Endothelial cell of umbilical vein (primary cell): Measurements from ENCODE around the gene A1BG. TPM values are rescaled to one million over a fixed set of nuclear protein-coding genes. Genes with fewer than 3 reads are reported as not detected.
A peak's percentile ranks its signal among the peaks of the same experiment; 100 is the strongest.

Experiments
- BruUV-seq: library from RNA; stranded (reverse); fragments of 400-500 nt; replicated peaks from 2 replicates; lab custom pipeline; 2021; lab: Mats Ljungman, UMichigan
- CTCF ChIA-PET: fragments of 300-600, 350-600 bp; sonication (Branson Sonifier 250); formaldehyde crosslinking; loops from one replicate; lab custom pipeline; 2021; ENCODE audit warnings: antibody characterized with exemption, inconsistent platforms; lab: Charles Lee
- POLR2A ChIA-PET: fragments of 300-600, 350-600 bp; sonication (Branson Sonifier 250); formaldehyde crosslinking; loops from one replicate; lab custom pipeline; 2021; ENCODE audit warnings: antibody characterized with exemption, inconsistent platforms; lab: Charles Lee
- DNase-seq: peaks from one replicate; pipeline ENCODE4 v3.0.0-alpha.2; 2011; ENCODE audit warnings: low read depth, low spot score
- FAIRE-seq: peaks from 2 replicates; lab custom pipeline; 2011; peaks lifted over from hg19 to GRCh38; lab: Jason Lieb, UNC
- H2AFZ ChIP-seq: 2 replicates; pipeline ENCODE4 v1.6.0; 2012; ENCODE audit warnings: low read depth, low read length, control low read depth, inconsistent platforms
- H3K27ac ChIP-seq: 2 replicates; pipeline ENCODE4 v1.5.1; 2011; ENCODE audit warnings: low read depth, mild to moderate bottlenecking, control low read depth, low read length, moderate library complexity; ENCODE audit not compliant: insufficient read depth
- H3K27me3 ChIP-seq, 2 experiments: 2 replicates each; pipeline versions ENCODE4 v1.6.0 to v1.6.1; 2011; ENCODE audit warnings: low read length in 2 of 2, mixed read lengths in 1 of 2; ENCODE audit not compliant: control insufficient read depth in 2 of 2, insufficient read depth in 2 of 2
- H3K36me3 ChIP-seq, 2 experiments: 2 replicates in 1 of 2; 3 replicates in 1 of 2; pipeline ENCODE4 v1.5.1; 2011; ENCODE audit warnings: low read length in 2 of 2, mild to moderate bottlenecking in 1 of 2, moderate library complexity in 1 of 2; ENCODE audit not compliant: control insufficient read depth in 2 of 2, insufficient read depth in 2 of 2; ENCODE audit errors: extremely low read depth in 1 of 2
- H3K4me1 ChIP-seq: 3 replicates; pipeline ENCODE4 v1.5.1; 2011; ENCODE audit warnings: mild to moderate bottlenecking, low read length; ENCODE audit not compliant: control insufficient read depth, insufficient read depth; ENCODE audit errors: extremely low read depth
- H3K4me2 ChIP-seq: 2 replicates; pipeline ENCODE4 v1.6.1; 2011; ENCODE audit warnings: low read length, control low read depth, mixed read lengths; ENCODE audit not compliant: insufficient read depth
- H3K4me3 ChIP-seq, 3 experiments: fragments of 200-600 bp in 1 of 3; sonication (generic), shearing (Covaris generic) in 1 of 3; replicated peaks in 1 of 3; 2 replicates each; pipeline ENCODE4 v1.5.1; 2011 to 2016; ENCODE audit warnings: control low read depth in 3 of 3, low read length in 3 of 3, mild to moderate bottlenecking in 2 of 3, inconsistent platforms in 1 of 3, low read depth in 1 of 3, moderate library complexity in 1 of 3; ENCODE audit not compliant: insufficient read depth in 1 of 3
- H3K79me2 ChIP-seq: 2 replicates; pipeline ENCODE4 v1.6.0; 2012; ENCODE audit warnings: low read length, inconsistent platforms; ENCODE audit not compliant: control insufficient read depth, insufficient read depth
- H3K9ac ChIP-seq: replicated peaks from 2 replicates; pipeline ENCODE3; 2011; ENCODE audit warnings: low read length, control low read depth; ENCODE audit not compliant: insufficient read depth; ENCODE audit errors: extremely low read depth
- H3K9me1 ChIP-seq: replicated peaks from 3 replicates; pipeline ENCODE4 v1.6.0; 2011; ENCODE audit warnings: mild to moderate bottlenecking, low read length; ENCODE audit not compliant: control insufficient read depth, insufficient read depth; ENCODE audit errors: extremely low read depth
- H3K9me3 ChIP-seq: replicated peaks from 2 replicates; pipeline ENCODE4 v1.5.1; 2012; ENCODE audit warnings: low read length, inconsistent platforms; ENCODE audit not compliant: control insufficient read depth, insufficient read depth
- H4K20me1 ChIP-seq: replicated peaks from 2 replicates; pipeline ENCODE3; 2011; ENCODE audit warnings: mild to moderate bottlenecking, low read length; ENCODE audit not compliant: control insufficient read depth, insufficient read depth; ENCODE audit errors: extremely low read depth
- CTCF ChIP-seq, 2 donors: IDR thresholded peaks; 1 replicate in 1 of 2; 2 replicates in 1 of 2; pipeline ENCODE4 v1.5.1; 2011; ENCODE audit warnings: low read length in 2 of 2, mild to moderate bottlenecking in 2 of 2, moderate library complexity in 2 of 2, control low read depth in 1 of 2, inconsistent platforms in 1 of 2, low read depth in 1 of 2; ENCODE audit not compliant: insufficient read depth in 1 of 2; ENCODE audit errors: extremely low read depth in 1 of 2
- EZH2 ChIP-seq: IDR thresholded peaks from 2 replicates; pipeline ENCODE4 v1.6.1; 2012; ENCODE audit warnings: borderline replicate concordance, low read depth, mild to moderate bottlenecking, moderate library complexity, low read length, inconsistent platforms; ENCODE audit not compliant: severe bottlenecking
- FOS ChIP-seq: IDR thresholded peaks from 2 replicates; pipeline ENCODE4 v1.6.1; 2011; ENCODE audit warnings: mild to moderate bottlenecking, low read length, moderate library complexity, borderline replicate concordance; ENCODE audit not compliant: insufficient read depth
- GATA2 ChIP-seq: IDR thresholded peaks from 2 replicates; pipeline ENCODE4 v1.7.0; 2011; ENCODE audit warnings: low read depth, mild to moderate bottlenecking, moderate library complexity, mixed read lengths, low read length; ENCODE audit not compliant: insufficient read length, insufficient read depth
- JUN ChIP-seq: IDR thresholded peaks from 2 replicates; pipeline ENCODE4 v1.6.1; 2011; ENCODE audit warnings: borderline replicate concordance, low read depth; ENCODE audit not compliant: insufficient read length, insufficient read depth
- MAX ChIP-seq: IDR thresholded peaks from 2 replicates; pipeline ENCODE4 v1.6.1; 2011; ENCODE audit not compliant: insufficient read depth, insufficient read length
- MYC ChIP-seq: IDR thresholded peaks from one replicate; pipeline ENCODE4 v1.6.1; 2011; ENCODE audit warnings: mild to moderate bottlenecking, low read depth, low read length
- POLR2A ChIP-seq: IDR thresholded peaks from 2 replicates; pipeline ENCODE4 v1.6.1; 2012; ENCODE audit warnings: low read depth, mild to moderate bottlenecking, control low read depth, low read length
- POLR2AphosphoS5 ChIP-seq: IDR thresholded peaks from 2 replicates; pipeline ENCODE4 v1.6.1; 2012; ENCODE audit warnings: low read depth, mild to moderate bottlenecking, control low read depth, low read length, moderate library complexity; ENCODE audit not compliant: insufficient read depth
- dilution Hi-C: fragments of 300-500 bp; cut with MboI; formaldehyde crosslinking; loops from one replicate; pipeline ENCODE4 v1.15.0; 2019; ENCODE audit warnings: low sequenced_read_pairs; ENCODE audit not compliant: extremely low pct_ligation_motif_present
- intact Hi-C: fragments of 100-400 bp; cut with micrococcal nuclease; formaldehyde crosslinking; loops from one replicate; pipeline ENCODE4 v1.10.0; 2022
- polyA plus RNA-seq, 4 experiments: library from polyadenylated mRNA; depleted of rRNA in 3 of 4; stranded (reverse) in 3 of 4; unstranded in 1 of 4; fragments of >200 nt; gene quantifications; 2 replicates each; pipeline versions ENCODE4 v1.2.1 to v1.2.3, GENCODE V29; 2011 to 2012; ENCODE audit warnings: missing spikeins in 1 of 4
- total RNA-seq: library from RNA; stranded (reverse); gene quantifications from 2 replicates; pipeline ENCODE4 v1.2.3, GENCODE V29; 2021

A1BG gene
- total and polyA plus RNA-seq, 2 donors (not counting 3 experiments of a cell fraction or from before 2014, with no cell fraction given) = 2.3 to 3.7 TPM

GRCh38 chr19:58386576-58387337, 33.5 kb upstream of the A1BG start, which contains the start of gene RPS5:
Gene RPS5, plus strand, starts transcription at chr19:58387269. Its CDS starts 869 bp downstream, at chr19:58388138.
- DNase-seq = peak; percentile 98
- BruUV-seq = TSS peak; percentile 85
- Histone ChIP-seq H3K4me3 (peak within 1 kb of the TSS; percentile 67 to 93 (median 75)), H3K9me1 (no peaks in the 10 kb centered on the region), H3K27ac (peak within 1 kb of the TSS; percentile 88), H3K79me2 (peaks cover 33% of the 10 kb centered on the region), H4K20me1 (peaks cover 2% of the 10 kb centered on the region), H3K9ac (peak within 1 kb of the TSS; percentile 91), H3K9me3 (no peaks in the 10 kb centered on the region), H3K4me1 (peaks cover 17% of the 10 kb centered on the region), H3K4me2 (peak within 1 kb of the TSS; percentile 76), H2AFZ (peak within 1 kb of the TSS; percentile 66), H3K36me3 (peaks cover 0 to 5% of the 10 kb centered on the region in 2 experiments), H3K27me3 (no peaks in the 10 kb centered on the region)
- dilution Hi-C loops = no loop called here
- ChIA-PET POLR2A (no interaction called here), CTCF (no interaction called here)
- TF ChIP-seq EZH2 (no peak), MAX (peak; percentile 50), MYC (peak; percentile 98), FOS (no peak), POLR2AphosphoS5 (peak; percentile 94), CTCF (IDR thresholded peaks at IDR 0.05; ENCODE audit: extremely low read depth in 1 of 2, insufficient read depth in 1 of 2, low read depth in 1 of 2, low read length in 2 of 2) (no peak), JUN (no peak), POLR2A (peak; percentile 97), GATA2 (no peak)
- intact Hi-C loops = loop anchor here (1.0 to 2.0 kb wide), 3 partner anchors 9 to 173 kb away; partner anchors contain the start of gene RNF225
- peak; percentile 100 for FAIRE-seq
